Measurements from ENCODE around the gene CCN5.
A peak's percentile ranks its signal among the peaks of the same experiment; 100 is the strongest.

The CCN5 gene

DNA sequence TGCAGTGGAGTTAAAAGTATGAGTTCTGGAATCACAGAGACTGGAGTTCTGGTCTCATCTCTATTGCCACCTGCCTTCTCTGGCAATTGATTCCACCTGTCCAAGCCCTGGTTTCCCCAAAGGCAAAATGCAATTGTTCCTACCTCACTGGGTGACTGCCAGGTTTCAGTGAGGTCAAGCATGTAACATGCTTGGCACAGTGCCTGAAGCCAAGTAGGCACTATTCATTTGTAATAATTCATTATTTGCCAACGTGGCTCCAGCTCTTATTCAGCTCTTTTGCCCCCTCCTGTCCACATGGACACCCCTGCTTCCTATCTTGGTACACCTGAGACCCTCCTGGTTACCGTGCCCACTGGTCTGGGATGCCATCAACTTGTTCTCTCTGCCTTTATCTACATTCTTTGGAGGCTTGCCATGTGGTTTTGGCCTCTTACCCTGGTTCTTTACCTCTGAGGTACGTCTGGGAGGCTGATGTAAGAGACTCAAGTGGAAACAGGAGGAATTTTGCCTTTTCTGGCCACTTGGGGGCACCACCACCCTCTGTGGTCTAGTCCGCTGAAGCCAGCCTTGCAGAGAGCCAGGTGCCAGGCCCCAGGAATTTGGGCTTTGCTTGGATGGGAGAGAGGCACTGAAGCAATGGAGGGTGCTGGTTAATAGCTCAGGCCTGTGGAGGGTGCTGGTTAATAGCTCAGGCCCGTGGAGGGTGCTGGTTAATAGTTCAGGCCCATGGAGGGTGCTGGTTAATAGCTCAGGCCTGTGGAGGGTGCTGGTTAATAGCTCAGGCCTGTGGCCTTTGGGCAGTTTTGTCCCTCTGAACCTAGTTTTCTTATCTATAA is 32.2 kb downstream of the CCN5 start (continued):
- TF ChIP-seq PRDM1 (tag by site-specific recombination; IDR thresholded peaks at IDR 0.05) = 0 out of 2 replicates have a peak, but pooled peaks have one; percentile 28
- TF ChIP-seq ZNF302 (tag by site-specific recombination; IDR thresholded peaks at IDR 0.05; ENCODE audit: low read depth) = 0 out of 2 replicates have a peak, but pooled peaks have one; percentile 41
- TF ChIP-seq, protein P1, sequence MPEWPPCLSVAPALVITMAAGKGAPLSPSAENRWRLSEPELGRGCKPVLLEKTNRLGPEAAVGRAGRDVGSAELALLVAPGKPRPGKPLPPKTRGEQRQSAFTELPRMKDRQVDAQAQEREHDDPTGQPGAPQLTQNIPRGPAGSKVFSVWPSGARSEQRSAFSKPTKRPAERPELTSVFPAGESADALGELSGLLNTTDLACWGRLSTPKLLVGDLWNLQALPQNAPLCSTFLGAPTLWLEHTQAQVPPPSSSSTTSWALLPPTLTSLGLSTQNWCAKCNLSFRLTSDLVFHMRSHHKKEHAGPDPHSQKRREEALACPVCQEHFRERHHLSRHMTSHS (tag by site-specific recombination; IDR thresholded peaks at IDR 0.05) = no peak

DNA sequence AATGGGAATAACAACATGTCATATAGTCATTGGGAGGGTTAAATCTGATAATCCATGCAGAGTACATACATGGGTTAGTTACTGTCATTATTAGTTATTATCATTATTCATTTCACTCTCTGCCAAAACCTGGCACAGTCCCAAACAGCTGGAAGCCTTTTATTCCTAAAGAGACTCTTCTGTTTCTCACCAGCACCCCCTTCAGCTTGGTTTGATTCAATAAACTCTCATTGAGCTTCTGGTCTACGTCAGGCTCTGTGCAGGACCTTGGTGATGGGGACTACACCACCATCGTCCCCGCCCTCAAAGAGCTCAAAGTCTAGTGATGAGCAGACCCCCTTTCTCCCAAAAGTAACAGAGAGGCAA is 32.8 kb downstream of the CCN5 start:
- no peak overlapping the region for H3K27ac ChIP-seq (ENCODE audit: extremely low read depth, low read depth, low read length)
- CTCF ChIA-PET = interaction anchor here (0.6 to 3.7 kb wide), 38 partner anchors 8 to 1736 kb away, joined by 3 to 26 read pairs (median 4); partner anchors contain the start of gene YWHAB
- H3K4me1 ChIP-seq (ENCODE audit: control insufficient read depth, insufficient read depth, low read length) = peaks cover 4% of the 10 kb centered on the region; the same call in 1 of the 2 replicates
- POLR2A ChIA-PET = interaction anchor here (0.9 kb wide), 2 partner anchors 104 to 137 kb away, joined by 3 to 4 read pairs; no protein-coding TSS in a partner anchor
- no peak for TF ChIP-seq ZNF843 (tag by site-specific recombination; IDR thresholded peaks at IDR 0.05)
- no peak for TF ChIP-seq ZNF184 (tag by site-specific recombination; IDR thresholded peaks at IDR 0.05)
- TF ChIP-seq, protein P2, sequence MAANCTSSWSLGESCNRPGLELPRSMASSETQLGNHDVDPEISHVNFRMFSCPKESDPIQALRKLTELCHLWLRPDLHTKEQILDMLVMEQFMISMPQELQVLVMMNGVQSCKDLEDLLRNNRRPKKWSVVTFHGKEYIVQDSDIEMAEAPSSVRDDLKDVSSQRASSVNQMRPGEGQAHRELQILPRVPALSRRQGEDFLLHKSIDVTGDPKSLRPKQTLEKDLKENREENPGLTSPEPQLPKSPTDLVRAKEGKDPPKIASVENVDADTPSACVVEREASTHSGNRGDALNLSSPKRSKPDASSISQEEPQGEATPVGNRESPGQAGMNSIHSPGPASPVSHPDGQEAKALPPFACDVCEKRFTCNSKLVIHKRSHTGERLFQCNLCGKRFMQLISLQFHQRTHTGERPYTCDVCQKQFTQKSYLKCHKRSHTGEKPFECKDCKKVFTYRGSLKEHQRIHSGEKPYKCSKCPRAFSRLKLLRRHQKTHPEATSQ (tag by site-specific recombination; IDR thresholded peaks at IDR 0.05) = no peak
- no peak for TF ChIP-seq ZNF138 (tag by site-specific recombination; IDR thresholded peaks at IDR 0.05; ENCODE audit: borderline replicate concordance)
- TF ChIP-seq, protein P3, sequence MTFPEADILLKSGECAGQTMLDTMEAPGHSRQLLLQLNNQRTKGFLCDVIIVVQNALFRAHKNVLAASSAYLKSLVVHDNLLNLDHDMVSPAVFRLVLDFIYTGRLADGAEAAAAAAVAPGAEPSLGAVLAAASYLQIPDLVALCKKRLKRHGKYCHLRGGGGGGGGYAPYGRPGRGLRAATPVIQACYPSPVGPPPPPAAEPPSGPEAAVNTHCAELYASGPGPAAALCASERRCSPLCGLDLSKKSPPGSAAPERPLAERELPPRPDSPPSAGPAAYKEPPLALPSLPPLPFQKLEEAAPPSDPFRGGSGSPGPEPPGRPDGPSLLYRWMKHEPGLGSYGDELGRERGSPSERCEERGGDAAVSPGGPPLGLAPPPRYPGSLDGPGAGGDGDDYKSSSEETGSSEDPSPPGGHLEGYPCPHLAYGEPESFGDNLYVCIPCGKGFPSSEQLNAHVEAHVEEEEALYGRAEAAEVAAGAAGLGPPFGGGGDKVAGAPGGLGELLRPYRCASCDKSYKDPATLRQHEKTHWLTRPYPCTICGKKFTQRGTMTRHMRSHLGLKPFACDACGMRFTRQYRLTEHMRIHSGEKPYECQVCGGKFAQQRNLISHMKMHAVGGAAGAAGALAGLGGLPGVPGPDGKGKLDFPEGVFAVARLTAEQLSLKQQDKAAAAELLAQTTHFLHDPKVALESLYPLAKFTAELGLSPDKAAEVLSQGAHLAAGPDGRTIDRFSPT (tag by site-specific recombination; IDR thresholded peaks at IDR 0.05) = no peak
- TF ChIP-seq ZNF529 (tag by site-specific recombination; IDR thresholded peaks at IDR 0.05; ENCODE audit: insufficient replicate concordance) = no peak
- no peak for TF ChIP-seq ZNF626 (tag by site-specific recombination; IDR thresholded peaks at IDR 0.05)
- TF ChIP-seq PBX3 (CRISPR knock-in tag; IDR thresholded peaks at IDR 0.05) = no peak
- no peak for TF ChIP-seq GLIS1 (tag by site-specific recombination; IDR thresholded peaks at IDR 0.05)
- no peak for TF ChIP-seq ZIC2 (tag by site-specific recombination; IDR thresholded peaks at IDR 0.05)
- no peak for TF ChIP-seq ZNF560 (tag by site-specific recombination; IDR thresholded peaks at IDR 0.05; ENCODE audit: borderline replicate concordance)
- H3K9me3 ChIP-seq (ENCODE audit: control insufficient read depth, insufficient read depth, low read depth, low read length) = no peaks in the 10 kb centered on the region
- H3K4me3 ChIP-seq (ENCODE audit: low read depth, low read length) = no peak overlapping the region
- no peaks in the 10 kb centered on the region for H3K36me3 ChIP-seq (ENCODE audit: control insufficient read depth in 2 of 2, insufficient read depth in 1 of 2, low read length in 2 of 2)

DNA sequence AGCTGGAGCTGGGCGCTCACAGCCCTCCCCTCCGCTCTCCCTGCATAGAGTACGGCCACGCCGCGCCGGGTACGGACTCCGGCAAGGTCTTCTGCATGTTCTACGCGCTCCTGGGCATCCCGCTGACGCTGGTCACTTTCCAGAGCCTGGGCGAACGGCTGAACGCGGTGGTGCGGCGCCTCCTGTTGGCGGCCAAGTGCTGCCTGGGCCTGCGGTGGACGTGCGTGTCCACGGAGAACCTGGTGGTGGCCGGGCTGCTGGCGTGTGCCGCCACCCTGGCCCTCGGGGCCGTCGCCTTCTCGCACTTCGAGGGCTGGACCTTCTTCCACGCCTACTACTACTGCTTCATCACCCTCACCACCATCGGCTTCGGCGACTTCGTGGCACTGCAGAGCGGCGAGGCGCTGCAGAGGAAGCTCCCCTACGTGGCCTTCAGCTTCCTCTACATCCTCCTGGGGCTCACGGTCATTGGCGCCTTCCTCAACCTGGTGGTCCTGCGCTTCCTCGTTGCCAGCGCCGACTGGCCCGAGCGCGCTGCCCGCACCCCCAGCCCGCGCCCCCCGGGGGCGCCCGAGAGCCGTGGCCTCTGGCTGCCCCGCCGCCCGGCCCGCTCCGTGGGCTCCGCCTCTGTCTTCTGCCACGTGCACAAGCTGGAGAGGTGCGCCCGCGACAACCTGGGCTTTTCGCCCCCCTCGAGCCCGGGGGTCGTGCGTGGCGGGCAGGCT is 35.1 kb downstream of the CCN5 start:
- Histone ChIP-seq H3K4me1 (ENCODE audit: control insufficient read depth, insufficient read depth, low read length) (peaks cover 4% of the 10 kb centered on the region; the same call in 1 of the 2 replicates), H3K4me3 (ENCODE audit: low read depth, low read length) (no peak overlapping the region), H3K9me3 (ENCODE audit: control insufficient read depth, insufficient read depth, low read depth, low read length) (no peaks in the 10 kb centered on the region), H3K36me3 (ENCODE audit: control insufficient read depth in 2 of 2, insufficient read depth in 1 of 2, low read length in 2 of 2) (no peaks in the 10 kb centered on the region), H3K27ac (ENCODE audit: extremely low read depth, low read depth, low read length) (no peak overlapping the region)
- ChIA-PET CTCF (interaction anchor here (3.7 kb wide), 1 partner anchor 111 kb away, joined by 26 read pairs; no protein-coding TSS in a partner anchor), POLR2A (interaction anchor here (0.5 kb wide), 1 partner anchor 28 kb away, joined by 4 read pairs; no protein-coding TSS in a partner anchor)
- TF ChIP-seq SALL2 (tag by site-specific recombination; IDR thresholded peaks at IDR 0.05; ENCODE audit: borderline replicate concordance) (no peak), ZNF473 (tag by site-specific recombination; IDR thresholded peaks at IDR 0.05) (no peak), AEBP2 (tag by site-specific recombination; IDR thresholded peaks at IDR 0.05; ENCODE audit: borderline replicate concordance) (no peak), ZNF23 (tag by site-specific recombination; IDR thresholded peaks at IDR 0.05; ENCODE audit: borderline replicate concordance) (no peak), ZNF37A (tag by site-specific recombination; IDR thresholded peaks at IDR 0.05) (no peak), ZNF146 (tag by site-specific recombination; IDR thresholded peaks at IDR 0.05) (no peak), ZNF292 (tag by site-specific recombination; IDR thresholded peaks at IDR 0.05; ENCODE audit: borderline replicate concordance, low read depth) (no peak)
- TF ChIP-seq, protein P4, sequence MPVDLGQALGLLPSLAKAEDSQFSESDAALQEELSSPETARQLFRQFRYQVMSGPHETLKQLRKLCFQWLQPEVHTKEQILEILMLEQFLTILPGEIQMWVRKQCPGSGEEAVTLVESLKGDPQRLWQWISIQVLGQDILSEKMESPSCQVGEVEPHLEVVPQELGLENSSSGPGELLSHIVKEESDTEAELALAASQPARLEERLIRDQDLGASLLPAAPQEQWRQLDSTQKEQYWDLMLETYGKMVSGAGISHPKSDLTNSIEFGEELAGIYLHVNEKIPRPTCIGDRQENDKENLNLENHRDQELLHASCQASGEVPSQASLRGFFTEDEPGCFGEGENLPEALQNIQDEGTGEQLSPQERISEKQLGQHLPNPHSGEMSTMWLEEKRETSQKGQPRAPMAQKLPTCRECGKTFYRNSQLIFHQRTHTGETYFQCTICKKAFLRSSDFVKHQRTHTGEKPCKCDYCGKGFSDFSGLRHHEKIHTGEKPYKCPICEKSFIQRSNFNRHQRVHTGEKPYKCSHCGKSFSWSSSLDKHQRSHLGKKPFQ (tag by site-specific recombination; IDR thresholded peaks at IDR 0.05) = no peak
